ENCODE data around the gene IL20. TPM values are rescaled to one million over a fixed set of nuclear protein-coding genes. Genes with fewer than 3 reads are reported as not detected.

IL20 gene
- total RNA-seq, 2 experiments from 2014 or later = not detected

DNA sequence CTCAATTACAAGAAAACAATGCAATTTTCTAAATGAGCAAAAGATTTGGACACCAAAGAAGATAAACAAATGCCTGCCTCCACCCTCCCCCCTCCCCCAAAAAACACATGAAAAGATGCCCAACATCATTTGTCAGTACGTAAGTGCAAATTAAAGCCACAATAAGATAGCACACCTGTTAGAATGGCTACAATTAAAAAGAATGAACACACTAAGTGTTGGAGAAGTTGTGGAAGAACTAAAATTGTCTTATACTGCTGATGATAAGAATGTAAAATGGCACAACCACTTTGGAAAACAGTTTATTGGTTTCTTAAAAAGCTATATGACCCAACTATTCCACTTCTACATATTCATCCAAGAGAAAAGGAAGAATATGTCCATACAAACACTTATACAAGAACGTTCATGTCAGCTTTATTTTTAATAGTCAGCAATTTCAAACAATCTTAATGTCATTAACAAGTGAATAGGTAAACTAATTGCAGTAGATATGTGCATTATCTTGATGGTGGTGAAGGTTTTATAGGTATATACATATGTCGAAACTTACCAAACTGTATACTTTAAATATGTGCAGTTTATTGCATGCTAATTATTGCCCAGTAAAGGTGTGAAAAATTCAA lies 10.4 kb downstream of the IL20 start:
- Histone ChIP-seq H2AFZ (ENCODE audit: low read length) (no peak overlapping the region), H3K79me2 (ENCODE audit: insufficient read depth, low read depth, low read length) (no peaks in the 10 kb centered on the region), H3K4me2 (ENCODE audit: low read length) (no peak overlapping the region), H4K20me1 (ENCODE audit: insufficient read depth, low read length) (no peaks in the 10 kb centered on the region), H3K36me3 (ENCODE audit: insufficient read depth, low read length) (no peaks in the 10 kb centered on the region), H3K9me2 (ENCODE audit: insufficient read depth, low read length) (no peaks in the 10 kb centered on the region), H3K27ac (ENCODE audit: low read depth, low read length, poor library complexity, severe bottlenecking) (no peak overlapping the region), H3K4me1 (ENCODE audit: insufficient read depth, low read length, poor library complexity, severe bottlenecking) (no peaks in the 10 kb centered on the region), H3K4me3 (ENCODE audit: low read depth, low read length, poor library complexity, severe bottlenecking) (no peak overlapping the region), H3K9me3 (ENCODE audit: low read length) (peaks cover 23% of the 10 kb centered on the region)
- ChIA-PET CTCF (ENCODE audit: unreplicated experiment) (no interaction called here), POLR2A (no interaction called here)
- TF ChIP-seq CTCF (conservative IDR thresholded peaks at IDR 0.05; ENCODE audit: low read length) (no peak), EZH2phosphoT487 (IDR thresholded peaks at IDR 0.05; ENCODE audit: borderline replicate concordance, low read depth, low read length) (no peak)
- no peak for DNase-seq (ENCODE audit: low spot score)
- intact Hi-C loops (cut with micrococcal nuclease; ENCODE audit: unreplicated experiment) = no loop called here
- BruUV-seq (replicated peaks) = no TSS peak

- no peak overlapping the region for H2AFZ ChIP-seq (ENCODE audit: low read length)
- H3K9me3 ChIP-seq (ENCODE audit: low read length) = peaks cover 23% of the 10 kb centered on the region
- no peak overlapping the region for H3K27ac ChIP-seq (ENCODE audit: low read depth, low read length, poor library complexity, severe bottlenecking)
- H3K9me2 ChIP-seq (ENCODE audit: insufficient read depth, low read length) = no peaks in the 10 kb centered on the region
- peak; percentile 29 for DNase-seq (ENCODE audit: low spot score)
- no TSS peak for BruUV-seq (replicated peaks)
- intact Hi-C loops (cut with micrococcal nuclease; ENCODE audit: unreplicated experiment) = no loop called here
- no peak overlapping the region for H3K4me2 ChIP-seq (ENCODE audit: low read length)
- POLR2A ChIA-PET = no interaction called here
- TF ChIP-seq EZH2phosphoT487 (IDR thresholded peaks at IDR 0.05; ENCODE audit: borderline replicate concordance, low read depth, low read length) (no peak), CTCF (conservative IDR thresholded peaks at IDR 0.05; ENCODE audit: low read length) (peak; percentile 64)
- H3K4me1 ChIP-seq (ENCODE audit: insufficient read depth, low read length, poor library complexity, severe bottlenecking) = no peaks in the 10 kb centered on the region
- CTCF ChIA-PET (ENCODE audit: unreplicated experiment) = no interaction called here
- no peaks in the 10 kb centered on the region for H3K79me2 ChIP-seq (ENCODE audit: insufficient read depth, low read depth, low read length)
- no peak overlapping the region for H3K4me3 ChIP-seq (ENCODE audit: low read depth, low read length, poor library complexity, severe bottlenecking)
- no peaks in the 10 kb centered on the region for H4K20me1 ChIP-seq (ENCODE audit: insufficient read depth, low read length)
- H3K36me3 ChIP-seq (ENCODE audit: insufficient read depth, low read length) = no peaks in the 10 kb centered on the region
Measured at GRCh38 chr1:206878456-206878855, 13.0 kb downstream of the IL20 start.

GRCh38 chr1:206880314-206880713 lies 14.9 kb downstream of the IL20 start:
- H3K4me3 ChIP-seq (ENCODE audit: low read depth, low read length, poor library complexity, severe bottlenecking) = no peak overlapping the region
- ChIA-PET CTCF (ENCODE audit: unreplicated experiment) (no interaction called here), POLR2A (interaction anchor here (0.5 kb wide), 1 partner anchor 63 kb away, joined by 3 read pairs; no protein-coding TSS in a partner anchor)
- no peak for TF ChIP-seq CTCF (conservative IDR thresholded peaks at IDR 0.05; ENCODE audit: low read length)
- TF ChIP-seq EZH2phosphoT487 (IDR thresholded peaks at IDR 0.05; ENCODE audit: borderline replicate concordance, low read depth, low read length) = no peak
- intact Hi-C loops (cut with micrococcal nuclease; ENCODE audit: unreplicated experiment) = no loop called here
- no peaks in the 10 kb centered on the region for H3K9me2 ChIP-seq (ENCODE audit: insufficient read depth, low read length)
- no peaks in the 10 kb centered on the region for H3K4me1 ChIP-seq (ENCODE audit: insufficient read depth, low read length, poor library complexity, severe bottlenecking)
- no peak for DNase-seq (ENCODE audit: low spot score)
- H3K4me2 ChIP-seq (ENCODE audit: low read length) = no peak overlapping the region
- no peaks in the 10 kb centered on the region for H3K79me2 ChIP-seq (ENCODE audit: insufficient read depth, low read depth, low read length)
- peaks cover 23% of the 10 kb centered on the region for H3K9me3 ChIP-seq (ENCODE audit: low read length)
- H2AFZ ChIP-seq (ENCODE audit: low read length) = no peak overlapping the region
- no TSS peak for BruUV-seq (replicated peaks)
- no peak overlapping the region for H3K27ac ChIP-seq (ENCODE audit: low read depth, low read length, poor library complexity, severe bottlenecking)
- no peaks in the 10 kb centered on the region for H3K36me3 ChIP-seq (ENCODE audit: insufficient read depth, low read length)
- no peaks in the 10 kb centered on the region for H4K20me1 ChIP-seq (ENCODE audit: insufficient read depth, low read length)

Data from OCI-LY7 (cell line).